NK-92 treated with Interleukin-12 subunit alpha and Interleukin-12 subunit beta, amount 100 ng/mL, for 24 hours (cell line): Measurements from ENCODE around the gene CERS3.
"Not testable (repeated sequence)": the region's sequence is repeated elsewhere in the genome, so short reads cannot be mapped to it uniquely, and the experiment has no call there.

Experiments
- DNase-seq: peaks from one replicate; lab custom pipeline; 2025; lab: John Stamatoyannopoulos, UW

CERS3 gene

DNA sequence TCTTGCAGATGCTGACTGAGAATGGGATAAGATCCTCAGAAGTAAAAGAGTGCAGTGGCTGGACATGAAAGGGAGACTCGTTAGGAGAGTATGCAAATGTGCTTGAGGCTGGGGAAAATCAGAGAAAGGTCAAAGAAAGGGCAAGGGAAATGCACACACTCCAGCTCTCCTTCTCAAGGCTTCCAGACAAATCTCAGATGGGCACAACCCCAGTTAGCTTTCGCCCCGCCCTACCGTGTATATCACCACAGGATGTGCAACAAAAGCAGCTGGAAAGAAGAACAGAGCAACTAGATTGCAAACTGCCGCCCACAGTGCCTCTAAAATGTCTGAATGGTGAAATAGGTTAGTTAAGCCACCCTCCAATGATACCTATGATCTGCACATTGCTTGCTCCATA lies 63.9 kb downstream of the CERS3 start:
- no peak for DNase-seq

DNA sequence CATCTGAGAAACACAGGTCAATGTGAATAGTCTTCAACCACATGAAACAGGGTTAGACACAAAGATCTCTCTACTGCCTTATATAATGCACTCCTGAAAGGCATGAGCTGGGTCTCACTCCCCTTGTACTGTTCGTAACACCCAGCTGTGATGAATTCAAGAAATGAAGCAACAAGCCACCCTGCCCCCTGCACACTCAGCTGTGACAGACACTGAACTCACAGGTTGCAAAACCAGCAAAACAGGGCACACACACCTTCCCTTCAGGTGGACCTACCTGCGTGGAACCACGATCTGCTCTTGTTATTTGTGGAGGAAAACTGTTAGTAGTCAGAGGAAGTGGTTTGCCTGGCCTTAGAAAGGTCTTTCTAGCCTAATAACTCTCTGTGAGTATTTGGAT lies 64.5 kb downstream of the CERS3 start:
- no peak for DNase-seq

DNA sequence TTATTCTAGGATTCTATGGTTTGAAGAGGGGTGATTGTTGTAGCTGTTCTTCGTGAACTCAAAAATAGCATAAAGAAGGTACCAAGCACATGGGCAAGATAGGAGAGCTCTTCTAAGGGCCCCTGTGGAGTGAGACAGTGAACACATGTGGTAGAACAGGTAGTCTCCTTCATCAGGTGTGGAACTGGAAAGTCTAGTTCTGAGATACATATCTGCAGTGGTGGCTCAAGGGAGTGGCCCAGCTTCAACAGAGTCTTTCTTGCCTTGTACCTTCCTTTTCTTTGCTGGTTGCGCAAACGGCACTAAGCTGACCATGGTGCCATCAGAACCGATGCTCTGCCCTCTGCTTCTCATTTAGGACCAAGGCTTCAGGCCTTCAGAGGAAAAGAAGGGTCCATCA lies 65.2 kb downstream of the CERS3 start:
- no peak for DNase-seq

DNA sequence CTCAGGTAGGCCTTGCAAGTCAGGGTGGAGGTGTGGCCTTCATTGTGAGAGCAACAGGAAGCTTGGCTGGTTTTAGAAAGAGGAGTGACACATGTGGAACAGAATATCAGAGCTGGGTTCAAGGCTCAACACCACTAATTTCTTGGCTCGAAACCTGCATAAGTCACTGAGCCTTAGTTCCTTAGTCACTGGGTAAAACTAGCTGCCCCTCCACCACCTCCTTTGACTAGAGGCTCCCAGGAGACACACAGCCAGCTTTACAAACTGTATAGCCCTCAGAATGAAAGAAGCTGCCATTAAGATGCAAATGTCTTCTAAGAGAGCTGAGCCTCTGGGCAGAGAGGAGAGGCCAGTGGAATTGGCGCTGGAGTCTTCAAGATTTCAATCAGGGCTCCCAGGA lies 67.7 kb downstream of the CERS3 start:
- DNase-seq, result no peak

DNA sequence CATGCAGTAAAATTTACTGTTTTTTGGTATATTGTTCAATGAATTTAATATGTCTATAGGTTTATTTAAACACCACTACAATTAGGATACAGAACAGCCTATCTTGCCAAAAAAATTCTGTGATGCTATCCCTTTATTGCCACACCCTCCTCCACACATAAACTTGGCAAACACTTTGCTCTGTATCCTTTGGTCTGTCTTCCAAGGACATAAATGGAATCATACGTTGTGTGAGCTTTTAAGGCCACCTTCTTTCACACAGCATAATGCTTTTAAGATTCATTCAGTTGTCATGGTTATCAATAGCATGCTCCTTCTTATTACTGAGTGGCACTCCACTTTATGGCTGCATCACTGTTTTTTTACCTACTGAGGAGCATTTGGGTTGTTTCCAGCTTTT lies 71.5 kb downstream of the CERS3 start:
- DNase-seq, result no peak

DNA sequence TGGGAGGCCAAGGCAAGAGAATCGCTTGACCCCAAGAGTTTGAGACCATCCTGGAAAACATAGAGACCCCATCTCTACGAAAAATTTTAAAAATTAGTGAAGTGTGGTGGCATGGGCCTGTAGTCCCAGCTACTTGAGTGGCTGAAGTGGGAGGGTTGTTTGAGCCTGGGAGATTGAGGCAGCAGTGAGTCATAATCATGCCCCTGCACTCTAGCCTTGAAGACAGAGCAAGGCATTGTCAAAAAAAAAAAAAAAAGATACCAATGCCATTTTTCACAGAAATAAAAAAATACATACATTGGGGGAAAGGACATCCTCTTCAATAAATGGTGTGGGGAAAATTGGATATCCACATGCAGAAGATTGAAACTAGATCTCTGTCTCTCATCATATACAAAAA lies 74.6 kb downstream of the CERS3 start:
- DNase-seq, result no peak

DNA sequence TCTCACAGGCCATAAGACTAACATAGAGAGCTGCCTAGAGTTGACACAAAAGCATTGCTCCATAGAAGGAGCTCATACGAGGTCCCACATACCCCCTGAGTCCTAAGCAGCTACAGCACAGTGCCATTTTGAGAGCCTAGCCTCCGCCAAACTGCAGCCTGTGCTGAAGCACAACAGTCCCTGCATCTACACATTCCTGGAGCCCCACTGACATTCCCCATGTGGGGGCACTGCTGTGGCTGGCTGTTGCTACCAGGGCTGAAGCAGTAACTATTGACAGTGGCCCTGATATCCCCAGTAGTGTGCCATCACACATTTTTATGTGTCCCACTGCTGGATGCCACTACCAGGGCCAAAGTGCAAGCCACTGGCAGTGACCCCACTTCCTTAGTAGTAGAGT lies 80.3 kb downstream of the CERS3 start:
- DNase-seq, result no peak

DNA sequence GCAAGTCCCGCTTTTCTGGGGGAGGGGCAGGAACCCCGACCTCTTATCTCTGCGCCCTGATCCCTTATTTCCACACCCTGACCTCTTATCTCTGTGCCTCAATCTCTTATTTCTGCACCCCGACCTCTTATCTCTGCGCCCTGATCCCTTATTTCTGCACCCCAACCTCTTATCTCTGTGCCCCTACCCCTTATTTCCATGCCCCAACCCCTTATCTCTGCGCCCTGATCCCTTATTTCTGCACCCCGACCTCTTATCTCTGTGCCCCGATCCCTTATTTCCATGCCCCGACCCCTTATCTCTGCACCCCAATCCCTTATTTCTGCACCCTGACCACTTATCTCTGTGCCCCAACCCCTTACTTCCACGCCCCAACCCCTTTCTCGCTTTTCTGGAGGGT lies 87.7 kb downstream of the CERS3 start:
- not testable (repeated sequence) for DNase-seq

DNA sequence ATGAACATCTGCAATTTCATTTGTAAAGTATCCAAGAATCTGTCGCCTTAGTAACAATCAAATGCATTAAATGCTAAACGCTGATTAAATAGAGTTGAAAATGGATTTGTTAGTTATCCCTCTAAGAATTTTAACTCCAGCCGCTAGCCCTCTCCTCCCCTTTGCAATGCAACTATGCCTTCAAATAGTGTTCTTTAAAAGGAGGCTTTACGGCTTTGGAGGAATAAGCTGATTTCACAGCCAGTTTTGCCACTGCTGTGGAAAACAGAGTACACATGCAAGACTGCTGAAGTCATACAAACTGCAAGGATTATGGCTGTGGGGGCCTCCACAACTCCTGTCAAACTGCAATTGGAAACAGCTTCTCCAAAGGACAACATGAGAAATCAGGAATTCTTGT lies 89.2 kb downstream of the CERS3 start:
- no peak for DNase-seq

DNA sequence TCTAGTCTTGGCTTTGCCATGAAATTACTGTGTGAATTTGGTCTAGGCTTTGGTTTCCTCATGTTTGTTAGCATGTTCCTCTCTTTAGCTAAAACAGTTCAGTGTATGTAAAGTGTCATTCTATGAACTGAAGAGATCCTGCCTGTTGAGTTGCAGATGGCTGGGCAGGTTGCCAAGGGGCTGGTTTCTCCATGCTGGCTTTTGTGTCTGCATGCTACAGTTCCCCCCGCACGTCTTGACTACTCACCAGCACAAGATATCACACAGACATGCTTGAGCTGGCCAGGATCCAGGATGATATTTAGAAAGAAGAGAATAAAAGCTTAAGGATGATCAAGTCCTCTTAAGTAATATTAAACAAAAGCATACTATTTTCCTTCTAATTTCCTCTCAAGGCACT lies 90.2 kb downstream of the CERS3 start:
- no peak for DNase-seq

DNA sequence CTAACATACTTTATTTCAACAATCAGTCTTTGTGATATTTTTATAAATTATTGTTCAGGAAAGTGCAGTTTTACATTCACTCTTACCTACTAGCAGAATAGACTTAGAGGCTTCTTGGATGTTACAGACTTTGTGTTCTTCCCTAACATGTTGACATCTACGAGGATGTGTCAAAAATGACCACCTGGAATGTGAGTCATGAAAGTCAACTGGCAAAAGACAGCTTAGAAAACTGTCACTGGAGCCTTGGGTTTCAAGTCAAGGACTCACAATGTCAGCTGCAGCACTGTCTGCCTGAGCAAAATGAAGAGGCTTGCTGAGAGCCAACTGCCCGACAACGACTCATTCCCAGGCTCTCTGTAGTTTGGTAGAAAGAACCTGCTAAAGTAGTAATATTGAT lies 91.5 kb downstream of the CERS3 start:
- no peak for DNase-seq

DNA sequence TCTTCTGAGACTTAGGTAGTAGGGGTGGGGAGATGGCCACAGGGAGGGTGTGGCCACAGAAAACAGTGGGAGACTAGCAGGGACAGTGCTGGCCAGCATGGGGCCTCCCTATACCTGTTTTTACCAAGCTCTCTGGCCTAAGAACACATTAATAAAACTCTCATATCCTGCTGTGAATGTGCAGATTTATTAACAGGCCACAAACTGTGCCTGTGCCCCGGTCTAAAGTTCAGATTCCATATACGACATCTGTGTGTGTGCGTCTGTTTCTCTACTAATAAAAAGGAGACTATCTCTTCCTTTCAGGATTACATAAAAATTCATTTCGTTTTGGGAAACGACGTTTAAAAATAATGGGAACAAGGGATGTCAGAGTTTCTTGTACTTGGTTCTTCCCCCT lies 94.2 kb downstream of the CERS3 start:
- DNase-seq, result no peak

DNA sequence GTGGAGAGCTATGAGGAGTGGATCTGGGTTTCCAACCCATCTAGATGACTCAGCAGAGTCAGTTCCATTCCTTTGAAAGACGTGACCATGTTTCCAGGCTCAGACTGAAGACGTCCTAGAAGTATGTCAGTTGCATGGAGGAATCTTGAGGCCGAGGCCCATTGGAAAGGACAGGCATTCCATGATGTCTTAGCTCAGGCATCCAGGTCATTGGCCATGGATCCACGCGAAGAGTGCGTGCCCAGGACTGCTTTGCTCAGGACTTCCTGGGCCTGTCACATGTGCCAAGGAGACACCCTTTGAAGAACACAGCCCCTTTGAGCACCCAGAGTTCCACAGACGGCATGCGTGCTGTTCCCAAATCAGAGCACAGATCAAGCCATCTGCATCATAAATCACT lies 94.7 kb downstream of the CERS3 start:
- DNase-seq, result no peak

DNA sequence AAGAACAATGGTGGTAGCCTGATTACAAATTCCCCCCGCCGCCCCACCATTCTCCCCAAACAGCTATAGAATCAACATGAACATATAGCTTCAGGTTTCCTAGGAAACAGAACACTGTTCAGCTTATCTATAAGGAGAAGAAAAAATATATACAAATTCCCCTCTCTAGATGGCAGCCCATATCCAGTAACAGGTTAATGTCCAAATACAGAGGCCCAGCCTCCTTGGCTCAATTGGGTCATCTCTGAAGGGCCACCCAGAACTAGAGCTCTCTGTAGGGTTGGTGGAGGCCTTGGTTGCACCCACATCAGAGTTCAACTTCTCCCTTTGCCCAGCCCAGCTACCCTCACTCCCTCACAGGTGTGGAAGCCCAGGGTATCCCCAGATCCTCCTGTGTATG lies 95.4 kb downstream of the CERS3 start:
- no peak for DNase-seq

DNA sequence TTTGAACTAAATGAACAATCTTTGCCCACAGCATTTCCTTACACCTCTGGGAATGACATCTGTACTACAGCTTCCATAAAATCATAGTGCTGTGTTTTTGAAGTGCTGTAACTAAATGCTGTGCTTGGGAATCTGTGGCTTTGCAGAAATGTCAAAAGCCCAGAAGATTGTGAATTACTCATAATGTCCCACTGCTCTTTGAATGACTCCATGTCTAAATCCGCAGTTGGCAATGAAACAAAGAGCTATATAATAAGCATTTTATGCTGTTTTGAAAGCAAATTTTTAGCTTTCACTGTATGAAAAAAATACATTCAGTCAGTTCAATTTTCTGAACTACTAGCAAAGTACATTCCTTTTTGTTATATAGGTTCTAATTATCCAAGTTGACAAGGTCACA lies 98.3 kb downstream of the CERS3 start:
- no peak for DNase-seq

DNA sequence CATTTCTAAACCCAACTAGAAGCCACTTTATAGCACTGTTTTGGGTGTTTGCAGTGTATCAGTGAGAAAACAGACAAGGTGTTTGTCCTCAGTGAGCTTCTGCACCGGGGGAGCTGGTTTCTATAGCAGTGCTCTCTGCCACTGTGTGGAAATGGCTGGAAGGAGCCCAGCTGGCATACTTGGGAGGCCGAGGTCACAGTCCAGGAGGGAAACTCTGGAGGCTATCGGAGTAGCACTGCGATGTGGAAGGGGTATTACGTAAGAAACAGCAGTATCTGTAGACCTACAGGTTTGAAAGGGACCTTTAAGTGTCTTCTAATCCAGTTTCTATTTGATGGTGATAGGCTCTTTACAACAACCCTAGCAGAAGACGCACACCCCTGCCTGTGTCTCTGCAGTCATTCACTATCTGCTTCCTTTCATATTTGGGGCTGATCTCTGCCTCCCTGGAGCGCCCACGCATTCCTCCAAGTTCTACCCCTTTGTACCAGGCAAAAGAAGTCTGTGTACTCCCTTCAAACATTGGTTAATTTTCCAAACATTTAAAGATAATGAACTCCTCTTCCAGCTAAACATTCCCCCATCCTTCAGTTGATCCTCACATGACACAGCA lies 99.5 kb downstream of the CERS3 start:
- no peak for DNase-seq

DNA sequence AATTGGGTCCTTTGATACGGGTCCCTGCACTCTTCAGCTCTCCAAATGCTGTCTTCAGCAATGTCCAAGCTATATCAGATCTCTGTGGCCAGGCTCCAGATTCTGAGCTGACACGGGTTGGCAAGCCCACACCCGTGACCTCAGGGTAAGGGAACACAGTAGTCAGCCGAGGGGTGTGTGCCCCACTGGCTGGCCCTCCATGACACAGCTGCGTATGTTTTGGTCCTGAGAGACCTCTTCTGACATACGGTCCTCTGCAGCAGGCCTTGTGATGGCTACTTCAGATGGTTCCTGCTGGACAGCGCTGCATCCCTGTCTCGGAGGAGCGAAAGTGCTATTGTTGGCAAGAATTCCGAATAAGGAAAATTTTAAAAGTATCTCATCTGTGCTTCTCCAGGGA lies 101.8 kb downstream of the CERS3 start:
- DNase-seq, result no peak

DNA sequence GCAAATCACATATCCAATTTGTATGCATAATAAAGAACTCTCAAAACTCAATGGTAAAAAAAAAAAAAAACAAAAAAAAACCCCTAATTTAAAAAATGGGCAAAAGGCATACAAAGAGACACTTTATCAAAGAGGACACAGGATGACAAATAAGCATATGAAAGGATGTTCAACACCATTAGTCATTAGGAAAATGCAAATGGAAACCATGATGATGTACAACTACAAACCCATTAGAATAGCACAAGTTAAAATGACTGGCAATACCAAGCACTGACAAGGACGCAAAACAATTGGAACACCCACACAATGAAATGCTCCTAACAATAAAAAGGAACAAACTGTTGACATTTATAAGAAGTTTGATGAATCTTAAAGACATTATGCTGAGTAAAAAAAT lies 123.6 kb downstream of the CERS3 start:
- no peak for DNase-seq

DNA sequence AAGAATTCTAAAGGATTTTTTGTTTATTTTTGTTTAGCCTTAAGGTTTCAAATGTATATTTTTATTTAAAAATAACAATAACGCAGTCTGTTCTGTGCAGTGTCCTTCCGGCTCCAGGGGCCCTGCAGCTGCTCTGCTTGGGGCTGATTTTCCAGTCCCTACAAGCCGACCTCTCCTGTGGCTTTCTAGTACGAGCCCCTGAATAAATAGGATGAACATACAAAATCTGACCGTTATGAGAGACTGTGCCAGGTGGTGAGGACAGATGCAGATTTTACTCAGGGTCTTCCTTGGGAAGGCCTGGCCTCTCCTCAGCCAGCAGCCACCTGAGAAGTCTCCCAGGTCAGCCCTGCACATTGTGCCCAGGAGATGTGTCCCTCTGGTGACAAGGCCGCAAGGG lies 127.8 kb downstream of the CERS3 start:
- no peak for DNase-seq

DNA sequence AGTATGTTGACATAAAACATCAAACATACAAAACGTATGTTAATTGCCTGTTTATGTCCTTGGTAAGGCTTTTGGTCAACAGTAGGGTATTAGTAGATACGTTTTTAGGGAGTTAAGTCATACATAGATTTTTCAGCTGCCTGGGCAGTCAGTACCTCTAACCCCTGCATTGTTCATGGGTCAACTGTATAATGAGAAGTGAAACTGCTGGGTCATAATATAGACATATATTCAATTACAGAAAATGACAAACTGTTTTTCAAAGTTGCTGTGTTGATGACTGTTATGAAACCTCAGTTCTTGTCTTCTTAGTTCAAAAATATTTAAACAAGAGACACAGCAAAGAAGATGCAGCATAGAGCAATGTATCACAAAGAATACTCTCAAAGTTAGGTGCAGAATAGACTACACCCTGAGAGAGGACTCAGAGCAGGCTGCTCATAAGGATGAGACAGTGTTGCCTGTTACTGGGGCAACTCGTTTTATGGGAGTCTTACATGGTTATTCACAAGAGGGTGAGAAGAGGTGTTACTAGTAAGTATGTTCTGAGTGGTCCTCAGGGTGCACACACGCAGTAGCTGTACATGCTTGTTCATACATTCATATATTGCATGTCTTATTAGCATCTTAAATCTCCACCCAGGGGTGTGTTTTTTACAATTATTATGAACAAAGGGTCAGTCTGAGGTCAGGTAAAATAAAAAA lies 133.9 kb downstream of the CERS3 start:
- DNase-seq, result no peak

DNA sequence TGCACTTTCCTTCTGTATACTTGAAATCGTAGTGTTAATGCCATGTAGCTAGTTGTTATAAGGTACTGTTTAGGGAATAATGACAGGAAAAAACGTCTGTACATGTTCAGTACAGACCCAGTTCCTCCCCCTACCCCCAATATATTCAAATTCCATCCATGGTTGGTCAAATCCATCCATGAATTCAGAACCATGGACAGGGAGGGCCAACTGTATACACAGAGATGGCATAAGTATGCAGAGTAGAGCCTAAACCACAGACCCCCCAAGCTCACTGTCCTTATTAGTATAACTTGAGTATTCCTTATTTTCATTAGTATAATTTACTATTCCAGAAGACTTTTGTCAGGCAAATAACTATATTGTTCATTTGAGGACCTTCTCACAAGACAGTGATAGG lies 135.7 kb downstream of the CERS3 start:
- DNase-seq, result no peak

DNA sequence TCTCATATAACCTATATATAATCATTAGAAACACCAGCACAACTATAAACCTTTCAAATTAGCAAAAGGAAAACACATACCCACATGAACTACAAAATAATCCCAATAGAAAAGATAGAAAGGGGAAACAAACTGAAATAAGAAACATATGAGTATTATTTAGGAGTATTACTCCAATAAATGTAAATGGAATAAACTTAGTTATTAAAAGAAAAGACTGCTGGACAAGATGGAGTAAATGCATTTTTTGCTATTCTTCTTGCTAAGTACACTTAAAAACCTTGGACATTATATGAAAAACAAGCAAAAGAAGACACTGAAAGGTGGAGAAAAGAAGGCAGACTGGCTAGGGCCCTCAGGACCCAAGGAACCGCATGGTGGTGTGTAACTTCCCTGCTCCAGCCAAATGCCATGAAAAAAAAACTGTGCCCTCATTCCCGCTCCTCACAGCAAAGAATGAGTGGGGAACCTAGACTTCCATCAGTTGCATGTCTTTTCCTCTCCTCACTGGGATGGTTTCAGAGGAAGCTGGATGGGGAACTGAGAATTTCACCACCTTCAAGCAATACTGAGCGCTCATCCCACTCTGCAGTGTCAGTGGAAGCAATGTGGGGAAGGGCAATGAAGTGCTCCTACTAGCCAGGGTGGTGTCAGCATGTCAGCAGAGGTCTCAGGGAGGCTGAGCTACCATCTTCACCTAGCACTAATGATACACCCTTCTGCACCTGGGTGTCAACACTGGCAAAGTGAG lies 143.3 kb downstream of the CERS3 start:
- no peak for DNase-seq

DNA sequence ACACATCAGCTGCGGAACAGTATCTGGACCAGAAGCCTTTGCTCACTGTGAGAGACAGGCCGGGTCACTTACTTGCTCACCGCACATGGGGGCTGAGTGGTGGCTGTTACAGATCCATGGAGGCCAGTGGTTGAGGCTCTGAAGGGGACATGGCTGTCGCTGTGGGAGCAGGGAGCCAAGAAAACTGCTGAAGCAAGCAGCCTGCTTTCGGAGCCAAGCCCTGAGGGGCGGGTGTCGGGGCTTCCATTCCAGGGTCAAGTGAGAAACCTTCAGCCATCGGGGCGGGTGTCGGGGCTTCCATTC lies 144.7 kb downstream of the CERS3 start:
- no peak for DNase-seq
